ENCODE measurements around the gene EEF1AKMT1.

- TF ChIP-seq CTCF (IDR thresholded peaks at IDR 0.05) (no peak), POLR2A (IDR thresholded peaks at IDR 0.05) (no peak)
These were observed 6.3 kb downstream of the EEF1AKMT1 start for GRCh38 chr13:20767309-20767943.

All from uterus (tissue), 2 donors.